RKO (cell line): ENCODE results near the gene SGPP2.

Source experiments
- DNase-seq: peaks from one replicate; pipeline ENCODE4 v3.0.0-alpha.2; 2016; ENCODE audit warnings: low spot score

Gene SGPP2

GRCh38 chr2:222525811-222526210, 101.5 kb downstream of the SGPP2 start:
- no peak for DNase-seq

GRCh38 chr2:222526480-222527277, 102.3 kb downstream of the SGPP2 start:
- no peak for DNase-seq

GRCh38 chr2:222532315-222532714, 108.0 kb downstream of the SGPP2 start:
- DNase-seq: no peak

GRCh38 chr2:222535477-222535876, 111.1 kb downstream of the SGPP2 start:
- DNase-seq: no peak

GRCh38 chr2:222538535-222538934, 114.2 kb downstream of the SGPP2 start:
- no peak for DNase-seq

- no peak for DNase-seq
Observed at GRCh38 chr2:222544661-222545060, 120.3 kb downstream of the SGPP2 start.

GRCh38 chr2:222545823-222546795, 121.8 kb downstream of the SGPP2 start:
- DNase-seq: no peak

- no peak for DNase-seq
Observed at GRCh38 chr2:222547083-222547482, 122.7 kb downstream of the SGPP2 start.

- DNase-seq: no peak
Observed at GRCh38 chr2:222548992-222549391, 124.6 kb downstream of the SGPP2 start.

GRCh38 chr2:222554517-222554916, 130.2 kb downstream of the SGPP2 start:
- DNase-seq: no peak

- DNase-seq: no peak
Observed at GRCh38 chr2:222561151-222561550, 136.8 kb downstream of the SGPP2 start.

- peak; percentile 25 for DNase-seq
Observed at GRCh38 chr2:222561817-222562645, 137.7 kb downstream of the SGPP2 start.

GRCh38 chr2:222563106-222563718, 138.9 kb downstream of the SGPP2 start:
- no peak for DNase-seq

- no peak for DNase-seq
Observed at GRCh38 chr2:222563936-222564335, 139.6 kb downstream of the SGPP2 start.

GRCh38 chr2:222566229-222566628, 141.9 kb downstream of the SGPP2 start:
- DNase-seq: no peak

- DNase-seq: peak; percentile 10
Observed at GRCh38 chr2:222568865-222569264, 144.5 kb downstream of the SGPP2 start.

GRCh38 chr2:222569826-222570225, 145.5 kb downstream of the SGPP2 start:
- DNase-seq: peak; percentile 36

GRCh38 chr2:222572264-222572721, 147.9 kb downstream of the SGPP2 start:
- DNase-seq: no peak

GRCh38 chr2:222572751-222573174, 148.4 kb downstream of the SGPP2 start:
- no peak for DNase-seq

- DNase-seq: no peak
Observed at GRCh38 chr2:222575618-222576017, 151.3 kb downstream of the SGPP2 start.
